NCI-H2196 (cell line): Measurements from ENCODE around the gene STXBP2.

ENCODE experiments used
- DNase-seq: peaks from one replicate; lab custom pipeline; 2025; ENCODE audit not compliant: unreplicated experiment; lab: John Stamatoyannopoulos, UW

The STXBP2 gene

DNA sequence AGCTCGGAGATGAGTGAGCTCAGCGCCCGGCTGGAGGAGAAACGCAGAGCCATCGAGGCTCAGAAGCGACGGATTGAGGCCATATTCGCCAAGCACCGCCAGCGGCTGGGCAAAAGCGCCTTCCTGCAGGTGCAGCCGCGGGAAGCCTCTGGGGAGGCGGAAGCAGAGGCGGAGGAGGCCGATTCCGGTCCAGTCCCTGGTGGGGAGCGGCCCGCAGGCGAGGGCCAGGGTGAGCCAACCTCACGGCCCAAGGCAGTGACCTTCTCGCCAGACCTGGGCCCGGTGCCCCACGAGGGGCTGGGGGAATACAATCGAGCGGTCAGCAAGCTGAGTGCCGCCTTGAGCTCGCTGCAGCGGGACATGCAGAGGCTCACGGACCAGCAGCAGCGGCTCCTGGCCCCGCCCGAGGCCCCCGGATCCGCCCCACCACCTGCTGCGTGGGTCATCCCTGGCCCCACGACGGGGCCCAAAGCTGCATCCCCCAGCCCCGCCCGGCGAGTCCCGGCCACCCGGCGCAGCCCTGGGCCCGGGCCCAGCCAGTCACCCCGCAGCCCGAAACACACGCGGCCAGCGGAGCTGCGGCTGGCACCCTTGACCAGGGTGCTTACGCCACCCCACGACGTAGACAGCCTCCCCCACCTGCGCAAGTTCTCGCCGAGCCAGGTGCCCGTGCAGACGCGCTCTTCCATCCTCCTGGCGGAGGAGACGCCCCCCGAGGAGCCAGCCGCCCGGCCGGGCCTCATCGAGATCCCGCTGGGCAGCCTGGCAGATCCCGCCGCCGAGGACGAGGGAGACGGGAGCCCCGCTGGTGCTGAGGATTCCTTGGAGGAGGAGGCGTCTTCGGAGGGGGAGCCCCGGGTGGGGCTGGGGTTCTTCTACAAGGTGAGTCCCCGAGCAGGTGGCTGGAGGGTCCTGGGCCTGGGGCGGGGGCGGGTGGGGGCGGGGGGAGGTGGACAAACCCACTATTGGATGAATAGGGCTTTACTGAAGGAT, 24.3 kb upstream of the STXBP2 start:
- DNase-seq: no peak

DNA sequence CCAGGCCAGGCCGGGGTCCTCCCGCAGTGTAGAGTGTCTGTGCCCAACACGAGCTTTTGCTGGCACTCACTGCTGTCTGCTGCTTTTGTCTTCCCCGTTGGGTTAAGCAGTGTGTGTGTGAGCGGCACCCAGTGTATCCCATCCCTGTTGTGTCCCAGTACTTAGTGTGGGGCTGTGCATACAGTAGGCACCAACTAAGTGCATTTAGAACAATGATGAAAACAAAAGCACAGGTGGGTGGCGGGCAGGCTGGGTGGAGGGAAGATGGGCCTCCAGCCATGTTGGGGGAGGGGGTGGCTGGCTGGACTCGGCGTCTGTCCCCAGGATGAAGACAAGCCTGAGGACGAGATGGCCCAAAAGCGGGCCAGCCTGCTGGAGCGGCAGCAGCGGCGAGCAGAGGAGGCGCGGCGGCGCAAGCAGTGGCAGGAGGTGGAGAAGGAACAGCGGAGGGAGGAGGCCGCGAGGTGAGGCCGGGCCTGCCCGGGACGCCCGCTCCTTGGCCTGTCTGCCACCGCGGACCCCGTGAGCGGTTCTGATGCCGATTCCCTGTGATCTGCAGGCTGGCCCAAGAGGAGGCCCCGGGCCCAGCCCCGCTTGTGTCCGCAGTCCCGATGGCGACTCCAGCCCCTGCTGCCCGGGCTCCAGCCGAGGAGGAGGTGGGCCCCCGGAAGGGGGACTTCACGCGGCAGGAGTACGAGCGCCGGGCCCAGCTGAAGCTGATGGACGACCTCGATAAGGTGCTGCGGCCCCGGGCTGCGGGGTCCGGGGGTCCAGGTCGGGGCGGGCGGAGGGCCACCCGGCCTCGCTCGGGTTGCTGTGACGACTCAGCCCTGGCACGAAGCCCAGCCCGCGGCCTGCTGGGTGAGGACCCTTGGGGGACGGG, 21.8 kb upstream of the STXBP2 start:
- no peak for DNase-seq

DNA sequence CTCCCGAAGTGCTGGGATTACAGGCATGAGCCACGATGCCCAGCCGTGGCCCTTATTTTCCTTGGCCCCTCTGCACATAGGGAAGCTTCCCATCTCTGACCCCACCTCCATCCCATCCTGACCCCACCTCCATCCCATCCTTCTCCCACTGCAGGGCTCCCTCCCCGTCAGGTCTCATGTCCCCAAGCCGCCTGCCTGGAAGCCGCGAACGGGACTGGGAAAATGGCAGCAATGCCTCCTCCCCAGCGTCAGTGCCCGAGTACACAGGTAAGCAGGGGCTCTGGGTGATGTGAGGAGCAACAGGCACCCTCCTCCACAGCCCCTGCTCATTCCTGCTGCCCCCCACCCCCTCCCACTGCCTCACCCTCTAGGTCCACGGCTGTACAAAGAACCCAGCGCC, 19.7 kb upstream of the STXBP2 start:
- DNase-seq: no peak

DNA sequence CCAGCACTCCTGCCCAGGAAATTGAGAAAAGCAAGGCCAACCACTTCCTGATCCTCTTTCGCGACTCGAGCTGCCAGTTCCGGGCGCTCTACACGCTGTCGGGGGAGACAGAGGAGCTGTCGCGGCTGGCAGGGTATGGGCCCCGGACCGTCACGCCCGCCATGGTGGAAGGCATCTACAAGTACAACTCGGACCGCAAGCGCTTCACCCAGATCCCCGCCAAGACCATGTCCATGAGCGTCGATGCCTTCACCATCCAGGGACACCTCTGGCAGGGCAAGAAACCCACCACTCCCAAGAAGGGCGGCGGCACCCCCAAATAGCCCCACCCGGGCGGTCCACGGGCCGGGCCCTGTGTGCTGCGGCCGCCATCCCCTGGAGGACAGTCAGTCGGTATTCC, 19.2 kb upstream of the STXBP2 start:
- no peak for DNase-seq

DNA sequence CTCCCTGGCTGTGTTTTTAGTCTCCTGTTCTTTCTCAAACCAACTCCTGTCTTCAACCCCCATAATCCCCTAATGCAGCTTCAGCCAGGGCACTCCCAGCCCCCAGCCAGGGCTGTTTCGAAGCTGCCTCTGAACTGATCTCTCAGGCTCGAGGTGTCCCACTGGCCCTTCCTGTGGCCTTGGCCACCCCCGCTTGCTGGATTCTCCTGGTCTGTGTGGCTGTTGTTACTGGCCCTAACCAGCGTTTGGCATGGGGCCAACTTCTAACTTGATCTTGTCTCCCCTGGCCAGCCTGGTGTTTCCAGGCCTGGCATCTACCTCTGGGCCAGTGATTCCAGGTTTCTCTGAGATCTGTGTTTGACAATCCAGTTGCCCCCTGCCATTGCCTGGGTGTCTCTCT, 18.6 kb upstream of the STXBP2 start:
- DNase-seq: peak; percentile 77

DNA sequence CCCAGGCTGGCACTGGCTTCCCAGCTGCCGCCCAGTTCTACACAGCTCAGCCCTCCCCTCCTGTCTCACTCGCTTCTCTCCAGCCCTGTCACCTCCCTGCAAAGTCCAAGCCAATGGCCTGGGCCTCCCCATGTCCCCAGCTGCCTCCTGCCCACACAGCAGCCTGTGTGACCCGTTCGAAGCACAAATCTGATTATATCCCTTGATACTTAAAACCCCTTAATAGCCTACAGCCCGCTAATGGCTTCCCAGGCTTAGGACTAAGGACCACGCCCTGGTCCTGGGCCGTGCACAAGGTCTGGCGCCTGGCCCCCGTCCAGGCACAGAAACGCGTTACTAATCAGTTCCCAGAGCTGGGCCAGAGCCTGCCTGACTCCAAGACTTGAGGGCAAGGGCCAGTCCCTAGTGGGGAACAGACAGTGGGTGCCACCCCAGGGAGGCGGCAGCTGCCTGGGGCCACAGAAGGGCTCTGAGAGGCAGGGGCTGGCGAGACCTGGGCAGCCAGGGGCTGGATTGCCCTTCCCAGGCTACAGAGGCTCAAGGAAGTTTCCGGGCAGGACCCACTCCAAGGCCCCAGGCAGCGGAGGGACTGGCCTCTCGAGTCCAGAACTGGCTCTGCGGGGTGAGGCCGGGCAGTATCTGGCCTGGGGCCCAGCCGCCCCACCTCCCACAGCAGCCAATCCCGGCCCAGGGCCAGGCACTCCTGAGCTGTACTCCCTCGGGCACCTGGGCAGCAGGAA, 18.0 kb upstream of the STXBP2 start:
- DNase-seq: peak; percentile 89

DNA sequence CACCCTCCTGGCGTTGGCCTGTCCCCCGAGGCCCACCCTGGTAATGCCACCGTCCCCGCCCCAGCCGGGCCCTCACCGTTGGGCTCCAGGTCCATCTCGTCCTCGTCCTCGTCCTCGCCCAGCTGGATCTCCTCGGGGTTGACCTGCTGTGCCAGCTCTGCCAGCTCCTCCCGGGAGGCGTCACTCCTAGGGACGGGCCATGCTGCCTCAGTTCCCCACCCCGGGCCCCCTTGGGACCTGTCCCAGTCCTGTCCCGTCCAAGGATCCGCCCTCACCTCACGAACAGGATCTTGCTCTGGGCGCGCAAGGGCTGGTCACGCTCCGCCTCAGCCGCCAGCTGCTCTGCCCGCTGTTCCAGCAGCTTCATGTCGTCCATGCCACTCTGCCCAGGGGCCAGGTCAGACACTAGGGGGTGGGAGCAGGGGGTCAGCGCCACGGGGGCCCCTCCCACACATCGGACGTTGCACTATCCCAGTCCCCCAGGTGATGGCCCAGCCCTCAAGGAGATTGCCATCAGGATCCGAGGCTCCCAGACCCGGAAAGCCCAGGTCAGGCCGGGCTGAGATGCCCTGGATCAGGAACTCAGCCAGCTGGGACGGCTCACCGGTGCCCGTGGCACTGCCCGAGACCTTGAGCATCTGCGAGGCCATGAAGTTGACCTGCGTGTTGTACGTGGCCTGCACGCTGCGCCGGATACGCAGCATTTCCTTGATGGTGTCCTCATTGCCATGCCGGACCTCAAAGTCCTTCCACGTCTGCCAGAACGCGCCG, 17.1 kb upstream of the STXBP2 start:
- DNase-seq: no peak

DNA sequence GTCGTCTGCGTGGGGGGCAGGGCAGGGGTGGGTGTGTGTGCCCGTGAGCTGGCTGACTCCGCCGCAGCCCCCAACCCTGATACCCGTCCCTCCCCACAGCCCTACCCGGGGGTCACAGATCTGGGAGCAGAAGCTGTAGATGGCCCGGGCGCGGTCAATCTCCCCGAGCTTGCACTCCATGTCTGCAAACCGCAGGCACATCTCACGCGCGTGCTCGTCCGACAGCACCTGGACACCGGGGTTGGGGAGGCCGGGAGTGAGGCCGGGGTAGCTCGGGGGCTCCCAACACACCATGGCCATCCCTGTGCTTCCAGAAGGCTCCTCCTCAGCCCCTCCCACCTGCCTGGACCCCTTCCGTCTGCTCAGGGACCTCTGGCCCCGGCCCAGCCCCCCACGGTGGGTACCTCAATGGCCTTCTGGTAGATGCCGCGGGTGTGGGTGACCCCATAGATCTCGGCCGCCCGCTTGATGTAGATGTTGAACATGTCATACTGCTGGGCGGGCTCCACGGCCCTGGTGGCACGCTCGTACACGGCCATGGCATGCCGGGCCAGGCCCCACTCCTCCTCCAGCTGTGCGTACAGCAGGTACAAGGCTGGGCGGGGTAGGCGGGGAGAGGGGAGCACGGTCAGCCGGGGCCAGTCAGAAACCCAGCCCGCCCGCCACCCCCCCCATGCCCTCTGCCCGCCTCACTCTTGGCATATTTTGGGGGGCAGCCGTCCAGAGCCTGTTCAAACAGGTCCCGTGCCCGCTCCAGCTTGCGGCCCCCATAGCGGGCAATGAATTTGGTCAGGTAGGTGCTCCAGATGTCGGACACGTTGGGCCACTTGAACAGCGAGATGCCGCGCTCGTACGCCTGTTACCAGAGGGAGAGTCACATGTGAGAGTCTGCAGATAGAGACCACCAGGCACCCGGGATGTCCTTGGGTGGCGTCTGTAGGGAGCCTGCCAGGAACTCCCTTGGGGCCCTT, 16.2 kb upstream of the STXBP2 start:
- DNase-seq: no peak

DNA sequence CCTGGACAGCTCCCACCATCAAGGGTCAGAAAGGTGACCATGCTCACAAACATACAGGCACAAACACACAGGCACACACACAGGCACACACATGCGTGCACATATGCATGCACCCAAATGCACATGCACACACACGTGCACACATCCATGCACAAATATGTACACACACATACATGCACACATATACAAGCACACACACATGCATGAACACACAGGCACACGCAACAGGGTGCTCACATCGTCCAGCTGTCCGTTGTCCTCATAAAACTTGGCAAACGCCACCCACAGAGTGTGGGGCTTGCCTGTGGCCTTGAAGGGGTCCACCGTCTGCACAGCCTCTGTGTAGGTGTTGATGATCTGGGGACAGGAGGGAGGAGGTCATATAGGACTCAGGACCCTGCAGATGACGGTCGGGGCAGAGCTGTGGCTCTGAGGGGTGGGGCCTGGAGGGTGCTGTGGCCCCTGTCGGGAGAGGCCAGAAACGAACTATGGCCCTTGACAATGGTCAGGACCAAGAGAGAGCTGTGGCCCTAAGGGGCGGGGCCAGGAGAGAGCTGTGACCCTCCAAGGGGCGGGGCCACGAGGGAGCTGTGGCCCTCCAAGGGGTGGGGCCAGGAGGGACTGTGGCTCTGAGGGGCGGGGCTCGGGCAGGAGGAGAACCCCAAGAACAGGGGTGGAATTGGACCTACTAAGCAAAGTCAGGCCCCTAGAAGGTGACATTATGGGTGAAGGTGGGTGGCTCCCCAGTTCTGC, 13.8 kb upstream of the STXBP2 start:
- no peak for DNase-seq

DNA sequence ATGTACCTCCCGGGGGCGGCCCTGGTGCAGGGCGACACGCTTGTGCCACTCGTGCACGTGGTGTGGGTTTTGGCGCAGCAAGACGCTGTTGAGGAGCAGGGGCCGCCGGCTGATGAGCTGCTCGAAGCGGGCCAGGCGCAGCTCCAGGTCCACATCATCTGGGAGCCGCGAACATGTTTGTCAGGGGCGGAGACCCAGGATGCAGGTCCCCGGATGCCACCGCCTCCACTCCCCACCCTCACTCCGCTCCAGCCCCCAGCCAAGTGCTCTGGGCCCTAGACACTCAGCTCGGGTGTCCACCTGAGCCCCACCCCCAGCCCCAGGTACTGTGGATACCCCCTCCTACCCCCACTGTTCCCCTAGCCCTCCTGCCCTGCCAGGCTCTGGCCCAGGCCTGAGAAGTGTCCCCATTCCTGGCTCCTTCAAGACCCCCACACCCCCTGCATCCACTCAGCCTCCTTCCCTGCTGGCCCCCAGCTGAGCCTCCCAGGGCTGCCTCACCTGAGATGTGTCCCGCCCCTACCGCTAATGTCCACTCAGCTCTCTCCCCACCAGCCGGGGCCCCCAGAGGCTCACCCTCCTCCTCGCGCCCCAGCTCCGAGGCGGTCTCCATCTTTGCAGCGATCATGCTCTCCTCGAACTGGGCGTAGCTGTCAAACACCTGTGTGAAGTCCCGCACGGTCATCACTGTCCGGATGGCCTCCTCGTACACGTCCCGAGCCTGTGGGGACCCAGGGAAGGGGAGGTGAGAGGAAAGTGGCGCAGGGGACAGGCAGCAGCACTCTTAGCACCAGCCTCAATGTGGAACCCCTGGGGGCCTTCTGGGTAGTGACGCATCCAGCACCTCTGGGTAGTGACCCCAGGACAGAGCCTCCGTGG, 12.9 kb upstream of the STXBP2 start:
- no peak for DNase-seq

DNA sequence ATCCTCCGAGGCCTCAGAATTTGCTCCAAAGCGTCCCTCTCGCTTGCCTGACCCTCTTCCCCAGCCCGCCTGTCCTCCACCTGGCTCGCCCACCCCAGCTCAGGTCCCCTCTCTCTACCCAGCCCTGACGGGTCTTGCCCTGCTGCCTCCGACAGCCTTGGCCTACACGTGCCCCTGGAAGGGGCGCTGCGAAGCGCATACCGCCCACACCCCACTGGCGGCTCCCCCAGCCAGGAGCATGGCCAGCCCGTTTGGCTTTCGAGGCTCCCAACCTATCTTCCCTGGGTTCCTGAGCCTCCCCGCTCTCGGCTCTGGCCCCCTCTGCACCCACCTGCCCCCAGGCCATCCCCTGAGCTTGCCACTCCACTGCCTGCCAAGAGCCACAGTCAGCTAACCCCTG, 12.1 kb upstream of the STXBP2 start:
- no peak for DNase-seq

DNA sequence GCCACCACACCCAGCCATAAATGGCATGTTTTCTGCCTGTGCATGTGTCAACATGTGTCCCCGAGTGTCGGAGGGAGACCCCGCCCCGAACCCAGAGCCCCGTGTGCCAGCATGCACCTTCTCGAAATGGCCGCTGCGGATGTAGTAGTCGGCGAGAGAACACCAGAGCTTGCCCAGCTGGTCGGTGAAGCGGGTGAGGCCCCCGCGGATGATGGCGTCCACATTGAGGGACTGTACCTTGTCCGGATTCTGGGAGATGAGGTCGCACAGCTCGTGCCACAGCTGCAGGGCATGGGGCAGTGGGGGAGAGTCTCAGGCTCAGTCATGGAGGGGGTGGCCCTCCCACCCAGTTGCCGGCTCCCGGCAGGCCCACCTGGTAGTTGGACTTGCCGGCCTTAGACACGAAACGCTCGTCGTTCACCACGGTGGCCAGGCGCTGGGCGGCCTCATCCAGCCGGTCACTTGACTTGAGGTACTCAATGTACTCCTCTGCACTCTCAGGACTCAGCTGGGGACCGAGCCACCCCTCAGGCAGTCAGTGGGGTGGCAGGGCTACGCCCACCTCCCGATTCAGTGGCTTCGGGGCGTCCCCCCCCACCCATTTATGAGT, 11.0 kb upstream of the STXBP2 start:
- DNase-seq: no peak

DNA sequence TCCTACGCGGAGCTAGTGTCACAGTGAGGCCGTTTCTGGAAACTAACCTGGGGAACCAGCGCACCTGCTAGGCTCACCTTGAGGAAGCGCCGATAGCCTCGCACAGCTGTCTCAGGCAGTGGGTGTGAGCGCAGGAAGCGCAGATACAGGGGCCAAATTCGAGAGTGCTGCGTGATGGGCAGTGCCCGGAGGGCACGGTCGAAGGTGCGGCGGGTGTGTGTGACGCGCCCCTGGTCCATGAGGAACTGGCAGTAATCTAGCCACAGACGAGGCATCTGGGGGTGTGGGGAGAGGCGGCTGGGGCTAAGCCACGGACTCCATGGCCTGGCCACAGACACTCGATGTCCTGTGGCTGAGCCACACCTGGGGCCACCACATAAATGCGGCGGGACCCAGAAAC, 9.7 kb upstream of the STXBP2 start:
- no peak for DNase-seq

DNA sequence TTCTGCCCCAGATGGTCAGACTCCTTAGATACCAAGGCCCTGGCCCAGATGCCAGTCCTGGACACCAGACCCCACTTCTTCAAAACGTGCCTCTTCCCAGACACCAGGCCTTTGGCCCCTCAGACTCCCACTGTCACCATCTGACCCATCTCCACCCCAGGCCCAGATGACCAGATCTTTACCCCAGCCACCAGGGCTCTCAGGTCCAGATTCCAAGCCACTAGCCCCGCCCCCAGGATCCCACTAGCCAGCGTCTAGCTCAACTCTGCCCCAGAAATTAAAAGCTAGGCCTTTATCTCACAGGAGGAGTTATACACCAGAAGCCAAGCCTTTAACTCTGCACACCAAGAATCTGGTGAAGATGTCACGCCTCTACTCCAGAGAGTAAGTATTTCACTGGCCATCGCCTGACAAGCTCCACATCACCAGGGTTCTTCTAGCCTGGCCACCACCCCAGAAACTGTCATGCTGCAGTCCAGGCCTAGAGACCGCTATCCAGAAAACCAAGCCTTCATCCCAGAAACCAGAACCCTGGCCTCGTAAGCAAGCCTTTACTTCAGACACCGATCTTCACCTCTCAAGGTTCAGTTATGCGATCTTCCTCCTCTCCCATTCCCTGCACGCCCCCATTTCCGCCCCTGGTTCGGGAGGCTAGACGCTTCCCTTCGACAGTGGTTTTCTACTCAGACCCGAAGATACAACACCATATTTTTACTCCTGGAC, 8.2 kb upstream of the STXBP2 start:
- DNase-seq: no peak

DNA sequence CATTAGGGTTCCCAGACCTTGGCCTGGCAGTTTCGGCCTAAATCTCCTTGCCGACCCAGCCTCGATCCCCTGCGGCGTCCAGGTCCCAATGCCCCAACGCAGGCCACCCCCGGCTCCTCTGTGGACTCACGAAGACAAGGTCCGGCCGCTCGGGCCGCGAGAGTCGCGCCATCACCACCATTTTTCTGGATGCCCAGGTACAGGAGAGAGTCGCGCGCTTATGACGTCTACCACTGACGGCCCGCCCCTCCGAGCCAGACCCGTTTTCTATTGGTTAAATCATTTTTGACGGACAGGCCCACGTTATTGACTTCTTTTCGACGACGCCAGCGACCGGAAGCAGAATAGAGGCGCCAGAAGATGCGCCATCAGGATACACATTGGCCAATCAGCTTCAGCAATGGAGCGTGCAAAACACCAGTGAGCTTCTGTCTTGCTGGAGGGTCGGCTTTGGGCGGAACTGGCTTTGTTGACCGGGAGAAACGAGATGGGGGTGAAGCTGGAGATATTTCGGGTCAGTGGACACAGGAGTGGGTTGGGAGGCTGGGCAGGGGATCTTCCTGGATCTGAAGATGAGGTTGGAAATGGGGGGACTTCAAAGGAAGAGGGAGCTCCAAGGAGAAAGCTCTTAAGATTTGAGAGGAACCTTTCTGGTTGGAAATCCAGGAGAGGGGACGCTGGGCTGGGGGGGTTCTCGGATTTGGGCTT, 7.4 kb upstream of the STXBP2 start, which contains the start of the genes PET100 and XAB2:
TSS of gene PET100 (plus strand) at position 447 of the 708 bp plus-strand sequence. CDS start at position 488, 41 bp downstream.
TSS of gene XAB2 (minus strand) at position 199 of the 708 bp plus-strand sequence. CDS start at position 181, 18 bp downstream.
- peak; percentile 95 for DNase-seq

DNA sequence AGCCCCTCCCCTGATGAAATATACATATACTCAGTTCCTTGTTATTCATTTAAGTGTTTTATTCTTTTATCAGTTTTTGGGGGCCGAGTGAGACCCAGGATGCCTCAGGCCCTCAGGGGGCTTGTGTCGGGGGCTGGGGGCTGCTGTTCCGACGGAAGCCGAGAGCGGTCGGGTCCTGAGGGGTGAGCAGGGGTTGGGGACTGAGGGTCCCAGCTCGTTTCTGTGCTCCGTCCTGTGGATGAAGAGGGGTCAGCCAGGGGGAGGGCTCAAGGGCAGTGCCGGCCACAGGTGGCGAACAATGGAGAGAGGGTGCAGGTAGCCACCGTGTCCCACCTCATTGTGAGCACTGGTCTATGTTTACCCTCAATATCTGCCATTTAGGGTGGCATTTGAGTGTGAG, 5.3 kb upstream of the STXBP2 start:
- no peak for DNase-seq
